ENCODE results near the gene COPS7B. TPM values are rescaled to one million over a fixed set of nuclear protein-coding genes. Genes with fewer than 3 reads are reported as not detected.

The COPS7B gene
- total and polyA plus RNA-seq, 2 experiments from 2014 or later, result 15.9 to 30.8 TPM

DNA sequence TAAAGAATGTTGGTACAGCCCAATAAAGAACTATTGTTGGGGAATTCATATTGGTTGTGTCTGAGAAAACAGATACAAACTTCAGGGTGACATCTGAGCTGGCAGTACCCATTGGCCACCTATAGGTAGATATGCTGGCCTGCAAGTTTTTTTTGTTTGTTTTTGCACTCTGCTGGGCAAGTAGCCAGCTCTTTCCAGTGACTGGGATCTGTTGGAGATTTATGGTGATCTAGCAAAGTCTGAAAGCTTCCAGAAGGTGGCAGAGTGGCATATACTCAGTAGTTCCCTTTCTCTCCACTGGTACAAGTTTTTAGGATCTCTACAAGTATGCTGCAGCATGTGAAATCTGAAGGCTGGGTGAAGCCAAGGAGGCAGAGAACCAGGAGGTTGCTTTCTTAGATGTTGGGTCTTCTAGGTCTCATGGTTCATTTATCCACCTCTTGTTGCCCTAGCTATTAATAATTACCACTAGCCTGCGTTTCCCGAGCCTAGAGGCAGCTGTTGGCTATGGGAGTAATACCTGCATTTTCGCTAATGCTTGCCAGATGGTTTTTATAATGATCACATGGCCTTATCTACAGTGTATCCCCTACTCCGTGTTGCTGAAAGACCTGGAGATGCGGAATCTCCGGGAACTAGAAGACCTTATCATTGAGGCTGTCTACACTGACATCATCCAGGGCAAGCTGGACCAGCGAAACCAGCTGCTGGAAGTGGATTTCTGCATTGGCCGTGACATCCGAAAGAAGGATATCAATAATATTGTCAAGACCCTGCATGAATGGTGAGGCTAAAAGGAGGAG lies 9.5 kb downstream of the COPS7B start:
- Histone ChIP-seq H4K20me1 (ENCODE audit: insufficient read depth, poor library complexity, severe bottlenecking) (no peaks in the 10 kb centered on the region), H3K27me3 (no peaks in the 10 kb centered on the region), H3K27ac (no peak overlapping the region), H3K4me1 (ENCODE audit: insufficient read depth) (no peaks in the 10 kb centered on the region), H3K4me3 (no peak overlapping the region), H3K36me3 (replicated peaks; ENCODE audit: insufficient read depth, low read depth) (no peaks in the 10 kb centered on the region), H2AFZ (no peak overlapping the region), H3K79me2 (peaks cover 25% of the 10 kb centered on the region), H3K4me2 (no peak overlapping the region), H3K9me3 (ENCODE audit: low read depth) (no peaks in the 10 kb centered on the region), H3K9me2 (replicated peaks; ENCODE audit: insufficient read depth) (no peaks in the 10 kb centered on the region)
- no peak for TF ChIP-seq EZH2 (IDR thresholded peaks at IDR 0.05; ENCODE audit: borderline replicate concordance)
- TF ChIP-seq, protein P1, sequence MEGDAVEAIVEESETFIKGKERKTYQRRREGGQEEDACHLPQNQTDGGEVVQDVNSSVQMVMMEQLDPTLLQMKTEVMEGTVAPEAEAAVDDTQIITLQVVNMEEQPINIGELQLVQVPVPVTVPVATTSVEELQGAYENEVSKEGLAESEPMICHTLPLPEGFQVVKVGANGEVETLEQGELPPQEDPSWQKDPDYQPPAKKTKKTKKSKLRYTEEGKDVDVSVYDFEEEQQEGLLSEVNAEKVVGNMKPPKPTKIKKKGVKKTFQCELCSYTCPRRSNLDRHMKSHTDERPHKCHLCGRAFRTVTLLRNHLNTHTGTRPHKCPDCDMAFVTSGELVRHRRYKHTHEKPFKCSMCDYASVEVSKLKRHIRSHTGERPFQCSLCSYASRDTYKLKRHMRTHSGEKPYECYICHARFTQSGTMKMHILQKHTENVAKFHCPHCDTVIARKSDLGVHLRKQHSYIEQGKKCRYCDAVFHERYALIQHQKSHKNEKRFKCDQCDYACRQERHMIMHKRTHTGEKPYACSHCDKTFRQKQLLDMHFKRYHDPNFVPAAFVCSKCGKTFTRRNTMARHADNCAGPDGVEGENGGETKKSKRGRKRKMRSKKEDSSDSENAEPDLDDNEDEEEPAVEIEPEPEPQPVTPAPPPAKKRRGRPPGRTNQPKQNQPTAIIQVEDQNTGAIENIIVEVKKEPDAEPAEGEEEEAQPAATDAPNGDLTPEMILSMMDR (IDR thresholded peaks at IDR 0.05; ENCODE audit: poor library complexity), result peak; percentile 33
- DNase-seq (ENCODE audit: low spot score), result peak; percentile 70
- WGBS (ENCODE audit: low lambda C conversion rate, missing lambda C conversion rate), result 78% methylated on average over 9 of the region's 9 CpGs

DNA sequence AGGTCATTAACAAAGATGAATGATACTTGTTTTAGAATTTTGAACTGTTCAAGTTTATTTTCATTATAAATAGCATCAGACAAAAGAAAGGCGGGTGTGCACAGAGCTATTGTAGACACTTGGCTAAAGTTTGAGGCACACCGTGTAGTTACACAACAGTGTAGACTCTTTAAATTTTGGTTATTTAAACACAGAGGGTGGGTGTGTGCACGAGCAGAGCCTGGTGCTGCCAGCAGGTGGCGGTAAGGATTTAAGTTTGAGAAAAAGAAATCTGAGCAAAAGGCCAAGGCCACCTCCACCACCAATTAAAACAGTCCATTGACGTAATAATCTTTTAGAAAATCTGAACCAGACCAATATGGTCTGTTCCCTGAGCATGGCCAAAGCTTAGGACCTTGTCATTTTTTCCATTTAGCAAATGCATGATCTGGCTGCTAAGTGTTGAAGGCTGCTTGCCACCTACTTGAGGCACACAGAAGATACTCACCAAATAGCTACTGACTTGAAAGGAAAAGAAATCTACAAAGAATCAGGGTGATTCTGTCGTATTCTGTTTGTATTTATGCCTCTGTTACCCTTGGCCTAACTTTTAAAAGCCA lies 14.3 kb downstream of the COPS7B start:
- H2AFZ ChIP-seq, result no peak overlapping the region
- no peaks in the 10 kb centered on the region for H4K20me1 ChIP-seq (ENCODE audit: insufficient read depth, poor library complexity, severe bottlenecking)
- H3K4me2 ChIP-seq, result no peak overlapping the region
- no peaks in the 10 kb centered on the region for H3K4me1 ChIP-seq (ENCODE audit: insufficient read depth)
- no peaks in the 10 kb centered on the region for H3K9me2 ChIP-seq (replicated peaks; ENCODE audit: insufficient read depth)
- no peak overlapping the region for H3K27ac ChIP-seq
- TF ChIP-seq, protein P1 (IDR thresholded peaks at IDR 0.05; ENCODE audit: poor library complexity), result peak; percentile 53
- TF ChIP-seq EZH2 (IDR thresholded peaks at IDR 0.05; ENCODE audit: borderline replicate concordance), result no peak
- H3K4me3 ChIP-seq, result no peak overlapping the region
- H3K79me2 ChIP-seq, result peaks cover 9% of the 10 kb centered on the region
- no peaks in the 10 kb centered on the region for H3K36me3 ChIP-seq (replicated peaks; ENCODE audit: insufficient read depth, low read depth)
- no peaks in the 10 kb centered on the region for H3K9me3 ChIP-seq (ENCODE audit: low read depth)
- no peaks in the 10 kb centered on the region for H3K27me3 ChIP-seq
- WGBS (ENCODE audit: low lambda C conversion rate, missing lambda C conversion rate), result 54% methylated on average over 6 of the region's 6 CpGs
- peak; percentile 51 for DNase-seq (ENCODE audit: low spot score)

DNA sequence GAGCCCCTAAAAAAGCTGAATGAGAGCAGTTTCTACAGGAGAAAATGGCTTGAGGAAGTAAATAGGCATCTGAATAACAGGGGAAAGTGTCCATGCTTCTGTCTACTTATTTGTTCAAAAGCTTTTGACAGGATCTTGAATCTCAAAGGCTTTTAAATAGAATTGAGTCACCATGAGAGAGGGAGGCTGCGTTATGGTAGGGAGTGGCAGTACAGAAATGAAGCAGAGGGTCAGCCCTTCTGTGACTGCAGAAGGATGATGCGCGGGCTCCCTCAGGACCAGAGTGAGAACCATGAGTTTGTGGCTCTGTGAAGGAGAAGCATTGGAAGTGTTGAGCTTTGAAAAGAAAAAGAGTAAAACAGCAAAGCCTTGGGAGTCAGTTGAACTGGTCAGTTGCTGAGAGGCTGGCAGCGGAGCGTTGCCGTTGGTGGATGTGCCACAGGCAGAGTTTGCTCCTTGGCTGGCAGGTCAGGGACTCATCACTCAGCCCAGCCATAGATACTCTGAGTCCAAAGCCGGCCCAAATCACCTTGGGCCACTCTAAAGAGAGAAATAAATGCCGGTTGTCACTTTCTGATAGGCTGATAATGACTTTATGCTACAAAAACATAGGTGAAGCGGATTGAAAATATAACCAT lies 17.4 kb downstream of the COPS7B start:
- Histone ChIP-seq H3K27me3 (no peaks in the 10 kb centered on the region), H4K20me1 (ENCODE audit: insufficient read depth, poor library complexity, severe bottlenecking) (no peaks in the 10 kb centered on the region), H3K9me2 (replicated peaks; ENCODE audit: insufficient read depth) (no peaks in the 10 kb centered on the region), H3K4me1 (ENCODE audit: insufficient read depth) (no peaks in the 10 kb centered on the region), H3K9me3 (ENCODE audit: low read depth) (no peaks in the 10 kb centered on the region), H2AFZ (no peak overlapping the region), H3K36me3 (replicated peaks; ENCODE audit: insufficient read depth, low read depth) (no peaks in the 10 kb centered on the region), H3K79me2 (peaks cover 4% of the 10 kb centered on the region), H3K4me2 (no peak overlapping the region), H3K27ac (no peak overlapping the region), H3K4me3 (no peak overlapping the region)
- TF ChIP-seq EZH2 (IDR thresholded peaks at IDR 0.05; ENCODE audit: borderline replicate concordance) (no peak), EZH2phosphoT487 (IDR thresholded peaks at IDR 0.05; ENCODE audit: low read depth, severe bottlenecking, unreplicated experiment) (no peak)
- TF ChIP-seq, protein P1 (IDR thresholded peaks at IDR 0.05; ENCODE audit: poor library complexity), result no peak
- DNase-seq (ENCODE audit: low spot score), result no peak
- WGBS (ENCODE audit: low lambda C conversion rate, missing lambda C conversion rate), result 98% methylated on average over 9 of the region's 9 CpGs

All from hepatocyte (in vitro differentiated cells).